Smooth muscle cell of the brain vasculature (primary cell): Measurements from ENCODE around the gene NCAM2.
"Not testable (repeated sequence)": the region's sequence is repeated elsewhere in the genome, so short reads cannot be mapped to it uniquely, and the experiment has no call there.

Source experiments
- DNase-seq: peaks from one replicate; pipeline ENCODE4 v3.0.0-alpha.2; 2012; ENCODE audit warnings: low read depth, low spot score

Gene NCAM2

GRCh38 chr21:21309510-21309909 lies 311.3 kb downstream of the NCAM2 start:
- DNase-seq, result no peak

DNA sequence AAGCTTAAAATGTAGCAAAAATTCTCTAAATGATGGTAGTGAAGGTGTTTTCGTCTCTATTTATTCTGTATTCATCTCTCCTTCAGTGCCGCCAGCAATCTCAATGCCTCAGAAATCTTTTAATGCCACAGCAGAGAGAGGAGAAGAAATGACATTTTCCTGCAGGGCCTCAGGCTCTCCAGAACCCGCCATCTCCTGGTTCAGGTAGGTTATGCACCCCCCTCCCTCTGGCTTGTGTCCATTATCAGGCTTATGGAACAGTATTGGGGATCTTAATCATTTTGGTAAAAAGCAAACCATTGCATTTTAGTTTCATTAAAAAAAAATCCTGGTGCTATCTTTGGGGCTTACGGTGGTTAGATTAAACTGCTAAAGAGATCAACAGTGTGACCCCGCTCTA lies 326.1 kb downstream of the NCAM2 start:
- DNase-seq, result no peak

DNA sequence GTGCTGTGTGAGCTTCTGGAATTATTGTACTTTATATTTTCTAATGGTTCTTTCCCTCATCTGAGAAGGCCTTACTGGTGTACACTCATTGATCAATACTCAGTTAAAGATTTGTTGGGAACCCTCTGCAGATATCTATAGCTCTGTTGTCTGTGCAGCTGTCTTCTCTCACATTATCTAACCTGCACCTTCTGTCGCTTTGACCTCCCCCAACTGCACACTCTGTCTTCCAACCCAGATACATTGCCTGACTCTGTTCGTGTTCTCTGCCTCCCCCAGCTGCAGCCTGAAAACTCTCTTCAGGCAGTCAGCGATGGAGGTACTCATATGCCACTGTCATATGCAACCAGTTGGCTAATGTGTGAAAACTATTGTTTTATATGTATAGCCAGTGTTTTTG lies 334.3 kb downstream of the NCAM2 start:
- DNase-seq, result no peak

DNA sequence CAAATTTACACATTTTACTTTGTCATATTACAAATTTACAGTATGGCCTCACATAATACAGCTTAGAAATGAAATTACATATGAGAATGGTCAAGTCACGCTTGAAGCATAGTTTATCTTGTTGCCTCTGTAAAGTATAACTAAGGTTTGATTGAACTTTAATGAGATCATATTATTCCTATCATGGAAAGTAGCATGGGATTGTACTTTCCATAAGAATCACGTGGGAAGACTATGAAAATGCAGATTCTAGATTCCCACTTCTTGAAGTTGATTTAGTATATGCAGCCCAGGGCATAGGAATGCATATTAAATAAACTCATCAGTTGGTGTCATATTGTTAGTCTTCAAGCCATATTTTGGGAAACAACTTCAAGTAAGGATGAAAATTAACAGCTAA lies 342.8 kb downstream of the NCAM2 start:
- no peak for DNase-seq

DNA sequence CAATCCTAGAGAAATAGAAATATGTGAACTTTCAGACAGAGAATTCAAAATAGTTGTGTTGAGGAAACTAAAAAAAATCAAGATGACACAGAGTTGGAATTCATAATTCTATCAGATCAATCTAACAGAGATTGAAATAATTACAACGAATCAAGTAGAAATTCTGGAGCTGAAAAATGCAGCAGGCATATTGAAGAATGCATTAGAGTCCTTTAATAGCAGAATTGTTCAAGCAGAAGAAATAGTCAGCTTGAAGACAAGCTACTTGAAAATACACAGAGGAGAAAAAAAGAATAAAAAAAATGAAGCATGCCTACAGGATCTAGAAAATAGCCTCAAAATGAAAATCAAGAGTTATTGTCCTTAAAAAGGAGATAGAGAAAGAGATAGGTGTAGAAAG lies 347.1 kb downstream of the NCAM2 start:
- no peak for DNase-seq

GRCh38 chr21:21345872-21346271 lies 347.7 kb downstream of the NCAM2 start:
- DNase-seq, result no peak

DNA sequence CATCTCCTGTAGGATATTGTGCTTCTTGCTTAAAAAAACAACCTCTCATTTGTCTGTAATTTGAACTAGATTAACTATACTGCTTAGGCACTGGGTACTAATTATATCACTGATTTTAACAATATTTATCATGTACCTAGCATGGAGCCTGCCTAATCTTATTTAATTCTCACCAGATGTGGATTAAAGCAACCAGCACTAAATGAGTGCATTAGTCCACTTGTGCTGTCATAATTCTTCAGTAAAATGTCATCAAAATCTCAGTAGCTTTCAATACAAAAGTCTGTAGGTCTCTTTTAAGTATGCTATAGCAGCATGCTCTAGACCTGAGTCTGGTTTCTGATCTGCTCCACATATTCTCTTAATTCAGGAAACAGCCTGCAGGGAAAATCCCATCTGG lies 368.1 kb downstream of the NCAM2 start:
- DNase-seq, result no peak

DNA sequence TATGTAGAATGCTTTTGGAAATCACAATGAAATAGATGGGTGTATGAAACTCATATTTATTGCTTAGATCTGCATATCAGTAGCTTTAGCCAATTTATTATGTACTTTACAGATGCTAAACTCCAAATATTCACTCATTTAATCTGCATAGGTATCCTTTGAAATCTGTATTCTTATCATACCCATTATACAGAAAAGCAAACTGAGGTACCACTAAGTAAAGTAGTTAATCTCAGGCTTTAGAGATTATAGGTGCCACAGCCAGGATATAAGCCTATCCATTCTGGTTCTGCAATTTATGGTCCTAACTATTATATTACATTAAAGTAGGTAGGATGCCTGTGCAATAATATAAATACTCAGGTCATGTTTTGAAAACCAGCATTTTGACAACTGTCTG lies 369.4 kb downstream of the NCAM2 start:
- no peak for DNase-seq

DNA sequence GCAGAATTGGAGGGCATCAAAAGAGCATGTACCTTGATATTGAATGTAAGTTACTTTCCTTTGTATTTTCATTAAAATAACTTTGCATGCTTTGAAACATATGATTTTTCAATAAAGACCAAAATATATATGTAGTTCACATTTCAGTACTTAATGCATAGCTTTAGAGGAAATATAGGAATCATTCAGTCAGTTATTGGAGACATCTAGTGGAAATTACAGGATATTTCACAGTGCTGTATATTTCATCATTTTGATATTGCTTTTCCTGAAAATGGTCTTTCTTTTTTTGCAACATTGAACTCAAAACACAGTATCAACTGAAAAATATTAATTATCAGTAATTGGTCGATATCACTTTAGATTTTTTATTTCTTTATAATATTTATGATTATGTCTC lies 375.8 kb downstream of the NCAM2 start:
- DNase-seq, result no peak

- DNase-seq, result peak; percentile 39
Observed at GRCh38 chr21:21383126-21383525, 384.9 kb downstream of the NCAM2 start.

DNA sequence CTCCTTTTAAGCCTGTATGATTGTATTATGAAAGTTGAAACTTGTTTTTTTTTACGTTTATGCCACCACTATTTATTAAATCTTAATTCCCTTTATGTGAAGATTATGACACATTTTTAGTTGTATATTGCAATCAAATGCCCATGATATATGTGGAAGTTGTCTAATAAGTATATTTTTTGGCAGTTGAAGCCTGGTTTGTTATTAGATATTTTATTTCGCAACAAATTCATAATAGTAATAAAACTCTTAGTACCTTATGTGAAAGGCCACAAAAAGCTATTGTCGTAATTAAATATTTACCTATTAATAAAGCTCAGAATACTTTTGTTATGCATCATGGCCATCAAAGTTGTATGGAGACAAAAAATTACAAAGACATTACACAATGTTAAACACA lies 386.8 kb downstream of the NCAM2 start:
- no peak for DNase-seq

GRCh38 chr21:21385404-21385803 lies 387.2 kb downstream of the NCAM2 start:
- no peak for DNase-seq

DNA sequence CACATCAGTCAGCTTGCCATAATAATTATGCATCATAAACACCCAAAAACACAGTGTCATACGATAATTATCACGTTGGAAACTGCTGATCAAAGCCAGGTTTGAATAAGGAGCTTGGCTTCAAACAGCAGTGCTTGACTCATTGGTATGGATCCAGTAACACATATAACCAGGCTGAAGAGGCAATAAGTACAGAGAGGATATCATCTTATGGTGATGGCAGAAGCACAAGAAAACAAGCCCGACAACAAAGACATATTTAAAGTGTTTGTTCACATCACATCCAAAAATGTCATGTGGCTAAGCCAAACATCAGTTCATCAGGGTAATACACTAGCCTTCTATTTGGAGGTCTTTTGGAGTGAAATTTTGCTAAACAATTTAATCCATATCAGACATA lies 389.7 kb downstream of the NCAM2 start:
- no peak for DNase-seq

GRCh38 chr21:21394064-21394463 lies 395.9 kb downstream of the NCAM2 start:
- DNase-seq, result no peak

DNA sequence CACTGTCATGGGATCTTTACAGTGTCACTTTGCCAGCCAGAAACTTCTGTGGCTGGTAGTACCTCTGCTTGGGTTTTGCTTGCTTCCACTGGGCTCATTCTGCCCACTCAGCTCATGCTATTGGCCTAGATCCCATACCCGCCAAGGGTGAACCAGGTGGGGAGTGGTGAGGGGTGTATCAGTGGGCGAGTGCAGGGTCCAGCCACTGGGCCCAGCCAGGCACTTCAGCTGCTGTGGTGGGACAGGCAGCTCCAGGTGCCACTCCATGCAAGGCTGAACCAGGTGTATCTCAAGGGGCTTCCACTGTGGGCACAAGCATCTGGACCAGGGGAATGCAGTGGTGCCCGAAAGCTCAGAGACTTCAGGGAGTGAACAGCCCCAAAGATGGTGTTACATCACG lies 398.2 kb downstream of the NCAM2 start:
- no peak for DNase-seq

DNA sequence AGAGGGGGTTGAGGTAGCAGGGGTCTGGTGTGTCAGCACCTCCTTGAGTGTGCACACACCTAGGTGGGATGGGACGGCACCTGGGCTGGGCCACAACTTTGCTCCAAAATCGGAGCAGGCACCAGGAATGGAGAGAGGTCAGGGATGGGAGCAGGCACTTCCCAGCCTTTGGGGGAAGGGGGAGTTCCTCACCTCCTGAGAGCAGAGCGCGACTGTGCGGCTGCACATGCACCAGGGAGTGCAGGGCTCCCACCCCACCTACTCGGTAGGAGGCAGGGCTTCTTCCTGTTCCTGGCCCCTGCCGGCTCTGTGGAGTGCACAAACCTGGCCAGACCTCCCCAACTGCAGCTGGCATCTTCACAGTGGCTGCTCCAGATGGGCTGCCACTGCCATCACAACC lies 399.3 kb downstream of the NCAM2 start:
- no peak for DNase-seq

GRCh38 chr21:21401444-21401843 lies 403.2 kb downstream of the NCAM2 start:
- no peak for DNase-seq

- DNase-seq, result not testable (repeated sequence)
Observed at GRCh38 chr21:21402187-21402586, 404.0 kb downstream of the NCAM2 start.

DNA sequence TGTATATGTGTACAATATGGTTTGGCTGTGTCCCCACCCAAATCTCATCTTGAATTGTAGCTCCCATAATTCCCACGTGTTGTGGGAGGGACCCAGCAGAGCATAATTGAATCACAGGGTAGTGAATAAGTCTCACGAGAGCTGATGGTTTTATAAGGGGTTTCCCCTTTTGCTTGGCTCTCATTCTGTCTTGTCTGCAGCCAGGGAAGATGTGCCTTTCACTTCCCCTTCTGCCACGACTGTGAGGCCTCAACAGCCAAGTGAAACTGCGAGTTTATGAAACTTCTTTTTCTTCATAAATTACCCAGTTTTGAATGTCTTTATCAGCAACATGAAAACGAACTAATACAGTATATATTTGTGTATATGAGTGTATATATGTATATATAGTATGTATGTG lies 406.1 kb downstream of the NCAM2 start:
- DNase-seq, result not testable (repeated sequence)

- no peak for DNase-seq
Observed at GRCh38 chr21:21406921-21407320, 408.7 kb downstream of the NCAM2 start.

GRCh38 chr21:21412096-21412495 lies 413.9 kb downstream of the NCAM2 start:
- no peak for DNase-seq

- no peak for DNase-seq
Observed at GRCh38 chr21:21415741-21416140, 417.5 kb downstream of the NCAM2 start.

DNA sequence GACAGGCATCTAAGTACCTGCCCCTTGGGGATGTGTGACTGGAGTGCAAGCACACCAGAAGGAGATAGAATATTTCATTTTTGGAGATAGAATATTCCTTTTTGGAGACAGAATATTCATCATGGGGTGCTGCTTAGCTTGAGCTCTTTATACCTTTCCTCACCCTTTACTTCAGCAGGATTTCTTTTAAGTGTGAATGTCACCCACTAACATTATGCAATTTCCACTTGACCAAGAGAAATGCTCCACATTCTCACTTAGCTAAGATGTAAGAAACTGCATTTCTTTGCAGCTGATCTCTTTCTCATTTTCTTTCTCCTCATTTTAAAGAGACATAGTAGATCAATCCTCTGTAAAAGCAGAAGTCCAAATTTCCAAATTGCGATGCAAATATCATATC lies 436.7 kb downstream of the NCAM2 start:
- no peak for DNase-seq

- DNase-seq, result no peak
Observed at GRCh38 chr21:21436012-21436534, 437.9 kb downstream of the NCAM2 start.

DNA sequence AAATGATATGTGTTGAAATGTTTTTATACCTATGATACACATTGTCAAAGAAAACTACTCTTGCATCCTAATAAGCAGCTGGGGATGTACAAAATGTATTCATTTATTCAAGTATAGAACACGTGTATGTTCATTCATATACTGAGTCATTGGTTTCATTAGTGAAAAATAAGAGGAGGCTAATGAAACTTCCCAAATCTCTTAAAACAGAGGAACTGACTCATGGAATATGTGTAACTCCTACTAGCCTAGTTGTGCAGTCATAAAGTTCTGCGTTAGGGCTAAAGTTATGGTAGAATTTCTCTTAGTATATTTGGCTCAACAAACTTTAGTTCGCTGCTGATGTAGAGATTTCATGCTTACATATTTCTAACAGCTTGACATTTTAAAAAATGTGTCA lies 441.6 kb downstream of the NCAM2 start:
- no peak for DNase-seq
